Kidney capillary endothelial cell (primary cell): ENCODE measurements around the gene ATG4D.
"Not testable (repeated sequence)": the region's sequence is repeated elsewhere in the genome, so short reads cannot be mapped to it uniquely, and the experiment has no call there.

Experiments
- DNase-seq: peaks from one replicate; pipeline ENCODE4 v3.0.0-alpha.2; 2018; ENCODE audit warnings: low spot score

Gene ATG4D

DNA sequence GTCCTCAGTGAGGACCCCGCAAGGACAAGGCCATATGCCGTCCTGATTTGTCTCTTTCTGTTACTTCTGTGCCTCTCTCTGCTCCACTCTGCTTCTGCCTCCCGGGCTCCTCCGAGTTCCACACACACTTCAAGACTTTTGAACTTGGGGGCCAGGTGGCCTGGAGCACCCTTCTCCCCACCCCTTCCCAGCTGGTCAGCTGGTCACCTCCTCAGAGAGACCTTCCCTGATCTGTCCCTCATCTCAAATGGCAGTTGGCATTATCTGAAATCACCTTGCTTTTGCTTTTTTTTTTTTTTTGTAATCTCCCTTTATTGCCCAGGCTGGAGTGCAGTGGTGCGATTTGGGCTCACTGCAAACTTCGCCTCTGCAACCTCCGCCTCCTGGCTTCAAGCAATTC is 24.3 kb upstream of the ATG4D start:
- no peak for DNase-seq

DNA sequence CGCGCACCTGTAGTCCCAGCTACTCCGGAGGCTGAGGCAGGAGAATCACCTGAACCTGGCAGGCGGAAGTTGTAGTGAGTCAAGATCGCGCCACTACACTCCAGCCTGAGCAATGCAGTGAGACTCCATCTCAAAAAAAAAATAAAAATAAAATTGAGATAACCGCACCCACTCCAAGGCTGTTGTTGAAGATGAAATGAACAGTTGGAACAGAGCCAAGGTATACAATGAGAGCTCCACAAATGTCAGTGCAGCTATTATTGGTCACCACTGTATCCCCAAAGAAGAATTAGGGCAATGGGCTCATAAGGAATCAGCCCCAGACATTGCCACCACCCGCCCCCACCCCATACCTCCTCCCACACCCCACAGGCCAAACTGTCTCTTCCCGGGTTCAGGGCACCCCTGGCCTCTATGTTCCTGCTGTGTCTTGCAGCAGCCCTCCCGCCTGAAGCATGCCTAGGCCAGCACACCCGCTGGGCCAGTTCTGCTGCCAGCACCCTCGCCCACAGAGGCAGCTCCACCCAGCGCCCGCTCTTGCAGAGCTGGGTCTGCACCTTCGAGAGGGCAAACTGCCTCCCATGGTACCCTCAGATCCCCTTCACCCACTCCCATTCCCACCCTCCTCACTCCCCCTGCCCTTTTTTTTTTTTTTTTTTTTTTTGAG is 22.9 kb upstream of the ATG4D start:
- no peak for DNase-seq

DNA sequence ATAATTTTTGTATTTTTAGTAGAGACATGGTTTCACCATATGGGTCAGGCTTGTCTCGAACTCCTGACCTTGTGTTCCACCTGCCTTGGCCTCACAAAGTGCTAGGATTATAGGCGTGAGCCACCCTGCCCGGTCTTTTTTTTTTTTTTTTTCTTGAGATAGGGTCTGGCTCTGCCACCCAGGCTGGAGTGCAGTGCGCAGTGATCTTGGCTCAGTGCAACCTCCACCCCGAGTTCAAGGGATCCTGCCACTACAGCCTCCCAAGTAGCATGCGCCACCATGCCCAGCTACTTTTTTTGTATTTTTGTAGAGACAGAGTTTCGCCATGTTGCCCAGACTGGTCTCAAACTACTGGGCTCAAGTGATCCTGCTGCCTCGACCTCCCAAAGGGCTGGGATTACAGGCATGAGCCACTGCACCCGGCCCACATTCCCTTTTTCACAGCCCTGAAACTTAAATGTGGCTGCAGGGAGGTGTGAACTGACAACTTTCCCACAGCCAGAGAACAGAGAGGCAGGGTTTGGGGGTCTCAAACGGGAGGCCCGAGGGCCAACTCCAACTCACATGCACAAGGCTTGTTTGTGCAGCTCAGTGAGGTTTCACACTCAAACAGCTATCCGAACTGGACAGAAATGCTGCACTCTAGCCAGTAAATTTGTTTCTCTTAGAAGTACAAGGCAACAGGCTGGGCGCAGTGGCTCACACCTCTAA is 22.1 kb upstream of the ATG4D start:
- no peak for DNase-seq

DNA sequence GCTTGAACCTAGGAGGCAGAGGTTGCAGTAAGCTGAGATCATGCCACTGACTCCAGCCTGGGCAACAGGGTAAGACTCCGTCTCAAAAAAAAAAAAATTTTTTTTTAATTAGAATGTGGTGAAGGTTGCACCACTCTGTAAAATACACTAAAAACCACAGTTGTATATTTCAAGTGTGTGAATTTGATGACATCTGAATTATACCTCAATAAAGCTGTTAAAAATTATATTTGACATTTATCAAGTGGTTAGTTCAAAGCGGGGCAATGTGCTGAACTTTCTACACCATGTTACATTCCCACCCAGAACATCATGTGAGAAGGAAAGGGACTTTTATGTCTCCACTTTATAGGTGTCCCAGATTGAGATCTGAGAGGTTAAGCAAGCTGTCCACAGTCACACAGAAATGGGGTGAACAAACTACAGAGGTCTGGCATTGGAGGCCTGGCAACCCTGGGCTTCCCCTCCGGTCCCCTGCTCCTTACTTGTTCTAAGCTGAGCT is 20.5 kb upstream of the ATG4D start:
- no peak for DNase-seq

DNA sequence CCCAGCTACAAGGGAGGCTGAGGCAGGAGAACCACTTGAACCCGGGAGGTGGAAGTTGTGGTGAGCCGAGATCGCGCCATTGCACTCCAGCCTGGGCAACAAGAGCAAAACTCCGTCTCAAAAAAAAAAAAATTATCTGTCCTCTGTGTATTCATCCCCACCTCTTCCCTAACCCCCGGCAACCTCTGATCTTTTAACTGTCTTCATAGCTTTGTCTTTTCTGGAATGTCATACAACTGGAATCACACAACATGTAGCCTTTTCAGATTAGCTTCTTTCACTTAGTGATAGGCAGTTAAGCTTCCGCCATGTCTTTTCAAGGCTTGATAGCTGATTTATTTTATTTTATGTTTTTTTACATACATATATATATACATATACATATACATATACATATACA is 18.1 kb upstream of the ATG4D start:
- DNase-seq, result no peak

DNA sequence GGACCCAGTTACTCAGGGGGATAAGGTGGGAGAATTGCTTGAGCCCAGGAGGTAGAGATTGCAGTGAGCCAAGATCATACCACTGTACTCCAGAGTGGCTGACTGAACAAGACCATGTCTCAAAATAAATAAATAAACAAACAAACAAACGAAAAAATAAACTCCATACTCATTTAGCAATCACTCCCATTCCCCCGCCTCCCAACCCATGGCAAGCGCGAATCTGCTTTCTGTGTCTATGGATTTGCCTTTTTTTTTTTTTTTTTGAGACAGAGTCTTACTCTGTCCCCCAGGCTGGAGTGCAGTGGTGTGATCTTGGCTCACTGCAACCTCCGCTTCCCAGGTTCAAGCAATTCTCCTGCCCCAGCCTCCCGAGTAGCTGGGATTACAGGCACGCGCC is 16.8 kb upstream of the ATG4D start:
- DNase-seq, result not testable (repeated sequence)

DNA sequence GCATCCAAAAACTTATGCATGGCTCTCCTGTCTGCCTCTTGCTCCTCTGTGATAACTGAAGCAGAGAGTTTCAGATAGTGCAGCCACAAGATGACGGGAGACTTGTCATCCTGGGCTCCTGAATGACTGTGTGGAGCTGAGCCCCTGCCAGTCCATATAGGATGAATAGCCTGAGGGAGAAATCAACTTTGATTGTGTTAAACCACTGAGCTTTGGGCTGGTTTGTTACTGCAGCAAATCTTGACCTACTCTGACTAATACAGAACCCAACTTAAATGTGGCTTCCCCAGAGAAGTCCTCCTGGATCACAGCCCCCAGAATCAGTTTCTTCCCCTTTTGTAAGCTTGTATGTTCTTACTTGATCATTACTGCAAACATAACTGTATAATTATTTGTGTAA is 11.2 kb upstream of the ATG4D start:
- DNase-seq, result no peak

DNA sequence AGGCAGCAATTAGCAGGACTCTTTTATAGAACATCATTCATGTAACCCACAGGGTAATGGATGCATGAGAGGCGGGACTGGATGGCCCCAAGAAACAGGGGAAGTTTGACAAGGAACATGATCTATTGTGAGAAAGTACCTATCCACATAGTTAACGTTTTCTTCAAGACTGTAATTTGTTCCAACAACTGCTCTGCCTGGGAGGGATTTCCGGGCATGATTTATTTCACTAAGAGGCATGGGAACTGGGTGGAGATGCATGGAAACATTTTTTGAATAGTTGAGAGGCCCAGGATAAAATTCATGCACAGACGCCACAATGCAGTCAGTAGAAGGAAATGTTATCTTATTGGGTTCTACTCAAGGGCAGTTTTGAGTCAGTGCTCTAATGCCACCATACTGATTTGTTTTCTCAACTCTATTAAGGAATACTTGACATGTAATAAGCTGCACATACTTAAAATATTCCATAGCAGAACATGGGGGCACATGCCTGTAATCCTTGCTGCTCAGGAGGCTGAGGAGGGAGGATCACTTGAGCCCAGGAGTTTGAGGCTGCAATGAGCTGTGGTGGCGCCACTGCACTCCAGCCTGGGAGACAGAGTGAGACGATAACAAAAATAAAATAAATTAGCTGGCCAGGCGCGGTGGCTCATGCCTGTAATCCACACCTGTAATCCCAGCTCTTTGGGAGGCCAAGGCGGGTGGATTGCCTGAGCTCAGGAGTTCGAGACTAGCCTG is 9.9 kb upstream of the ATG4D start:
- DNase-seq, result no peak

DNA sequence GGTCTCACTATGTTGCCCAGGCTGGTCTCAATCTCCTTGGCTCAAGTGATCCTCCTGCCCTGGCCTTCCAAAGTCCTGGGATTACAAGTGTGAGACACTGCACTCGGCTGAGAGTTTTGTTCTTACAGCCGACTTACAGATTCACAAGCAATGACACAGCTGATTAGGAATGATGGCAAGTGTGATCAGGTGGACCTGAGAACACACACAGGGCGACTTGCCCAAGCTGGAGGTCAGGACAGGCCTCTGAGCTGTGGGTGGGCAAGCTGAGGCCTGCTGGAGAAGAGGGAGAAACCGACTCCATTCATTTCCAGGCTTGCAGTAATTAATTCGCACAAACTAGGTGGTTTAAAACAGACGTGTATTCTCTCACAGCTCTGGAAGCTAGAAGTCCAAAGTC is 8.1 kb upstream of the ATG4D start:
- DNase-seq, result no peak

DNA sequence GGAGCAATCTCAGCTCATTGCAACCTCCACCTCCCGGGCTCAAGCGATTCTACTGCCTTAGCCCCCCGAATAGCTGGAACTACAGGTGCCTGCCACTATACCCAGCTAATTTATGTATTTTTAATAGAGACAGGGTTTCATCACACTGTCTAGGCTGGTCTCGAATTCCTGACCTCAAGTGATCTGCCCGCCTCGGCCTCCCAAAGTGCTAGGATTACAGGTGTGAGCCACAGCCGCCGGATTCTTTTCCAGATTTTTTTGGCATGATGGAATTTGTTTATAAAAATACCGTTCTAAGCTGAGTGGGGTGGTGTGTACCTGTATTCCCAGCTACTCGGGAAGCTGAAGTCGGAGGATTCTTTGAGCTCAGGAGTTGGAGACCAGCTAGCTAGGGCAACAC is 6.0 kb upstream of the ATG4D start:
- no peak for DNase-seq

DNA sequence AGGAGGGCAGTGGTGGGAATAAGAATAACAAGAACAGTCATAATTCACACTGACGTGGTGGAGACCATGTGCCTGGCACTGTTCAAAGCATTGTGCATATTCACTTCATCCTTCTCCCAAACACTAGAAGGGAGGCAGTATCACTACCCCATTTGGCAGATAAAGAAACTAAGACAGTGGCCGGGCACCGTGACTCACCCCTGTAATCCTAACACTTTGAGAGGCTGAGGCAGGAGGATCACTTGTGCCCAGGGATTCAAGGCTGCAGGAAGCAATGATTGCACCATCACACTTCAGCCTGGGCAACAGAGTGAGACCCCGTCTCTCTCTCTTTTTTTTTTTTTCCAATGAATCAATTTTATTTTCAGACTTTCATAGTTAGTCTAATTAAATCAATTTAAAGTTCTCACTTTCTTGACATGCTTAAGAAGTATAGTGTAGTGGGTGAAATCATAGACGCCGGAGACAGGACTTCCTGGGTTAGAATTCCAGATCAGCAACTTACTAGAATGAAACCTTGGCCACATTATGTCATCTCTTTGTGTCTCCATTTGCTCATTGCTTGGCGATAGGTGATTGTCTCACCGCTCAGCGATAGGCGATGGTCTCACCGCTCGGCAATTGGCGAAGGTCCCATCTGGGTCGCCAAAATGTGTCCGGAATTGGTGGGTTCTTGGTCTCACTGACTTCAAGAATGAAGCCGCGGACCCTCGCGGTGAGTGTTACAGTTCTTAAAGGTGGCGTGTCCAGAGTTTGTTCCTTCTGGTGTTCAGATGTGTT is 5.3 kb upstream of the ATG4D start:
- no peak for DNase-seq

DNA sequence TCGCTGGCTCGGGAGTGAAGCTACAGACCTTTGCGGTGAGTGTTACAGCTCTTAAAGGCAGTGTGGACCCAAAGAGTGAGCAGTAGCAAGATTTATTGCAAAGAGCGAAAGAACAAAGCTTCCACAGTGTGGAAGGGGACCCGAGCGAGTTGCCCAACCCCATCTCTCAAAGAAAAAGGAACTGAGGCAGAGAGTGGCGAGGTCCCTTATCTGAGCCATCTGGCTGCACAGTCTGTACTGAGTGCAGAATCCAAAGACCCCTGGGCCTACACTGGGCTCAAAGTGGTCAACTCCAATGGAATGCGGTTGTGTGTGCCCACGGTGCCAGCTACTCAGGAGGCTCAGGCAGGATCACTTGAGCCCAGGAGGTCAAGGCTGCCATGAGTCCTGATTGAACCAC is 4.7 kb upstream of the ATG4D start:
- DNase-seq, result not testable (repeated sequence)

DNA sequence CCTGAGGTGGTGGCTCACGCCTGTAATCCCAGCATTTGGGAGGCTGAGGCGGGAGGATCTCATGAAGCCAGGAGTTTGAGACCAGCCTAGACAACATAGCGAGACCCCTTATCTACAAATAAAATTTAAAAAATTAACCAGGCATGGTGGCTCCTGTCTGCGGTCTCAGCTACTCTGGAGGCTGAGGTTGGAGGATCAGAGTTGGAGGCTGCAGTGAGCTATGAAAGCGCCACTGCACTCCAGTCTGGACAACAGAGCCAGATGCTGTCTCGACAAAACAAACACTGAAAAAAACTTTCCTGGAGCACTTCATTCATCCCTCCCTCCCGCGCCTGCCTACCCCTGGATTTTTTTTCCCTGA is 665 bp upstream of the ATG4D start:
- no peak for DNase-seq

DNA sequence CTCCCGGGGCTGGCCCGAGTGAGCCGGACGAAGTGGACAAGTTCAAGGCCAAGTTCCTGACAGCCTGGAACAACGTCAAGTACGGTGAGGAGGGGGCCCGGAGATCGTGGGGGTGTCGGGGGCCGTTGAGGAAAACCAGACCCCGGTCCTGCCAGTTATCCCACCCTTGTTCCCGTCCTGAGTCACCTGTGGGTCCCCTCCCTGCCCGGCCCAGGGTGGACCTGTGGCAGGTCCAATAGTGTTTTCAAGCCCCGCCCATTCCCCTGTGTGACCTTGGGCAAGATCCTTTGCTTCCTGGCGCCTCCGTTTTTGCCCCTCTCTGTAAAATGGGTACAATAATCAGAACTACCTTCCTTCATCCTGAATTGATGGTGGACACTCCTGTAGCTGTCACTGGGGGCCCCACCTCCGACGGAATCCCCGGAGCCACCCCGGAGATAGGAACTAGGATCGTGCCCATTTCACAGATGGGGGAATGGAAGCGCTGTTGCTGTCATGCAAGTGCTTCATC is 593 bp downstream of the ATG4D start:
- no peak for DNase-seq

DNA sequence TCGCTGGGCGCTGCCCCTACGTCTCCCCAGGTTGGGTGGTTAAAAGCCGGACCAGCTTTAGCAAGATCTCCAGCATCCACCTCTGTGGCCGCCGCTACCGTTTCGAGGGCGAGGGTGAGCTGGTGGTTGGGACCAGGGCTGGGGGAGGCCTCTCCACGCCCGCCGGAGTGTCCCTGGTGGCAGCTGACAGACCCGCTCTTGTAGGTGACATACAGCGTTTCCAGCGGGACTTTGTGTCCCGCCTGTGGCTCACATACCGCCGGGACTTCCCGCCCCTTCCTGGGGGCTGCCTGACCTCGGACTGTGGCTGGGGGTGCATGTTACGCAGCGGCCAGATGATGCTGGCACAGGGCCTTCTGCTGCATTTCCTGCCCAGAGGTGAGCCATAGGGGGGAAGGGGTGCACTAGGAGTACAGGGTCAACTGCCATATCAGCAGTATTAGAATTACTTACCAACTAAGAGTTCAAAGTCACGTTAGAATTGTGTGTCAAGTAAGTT is 1.1 kb downstream of the ATG4D start:
- no peak for DNase-seq

DNA sequence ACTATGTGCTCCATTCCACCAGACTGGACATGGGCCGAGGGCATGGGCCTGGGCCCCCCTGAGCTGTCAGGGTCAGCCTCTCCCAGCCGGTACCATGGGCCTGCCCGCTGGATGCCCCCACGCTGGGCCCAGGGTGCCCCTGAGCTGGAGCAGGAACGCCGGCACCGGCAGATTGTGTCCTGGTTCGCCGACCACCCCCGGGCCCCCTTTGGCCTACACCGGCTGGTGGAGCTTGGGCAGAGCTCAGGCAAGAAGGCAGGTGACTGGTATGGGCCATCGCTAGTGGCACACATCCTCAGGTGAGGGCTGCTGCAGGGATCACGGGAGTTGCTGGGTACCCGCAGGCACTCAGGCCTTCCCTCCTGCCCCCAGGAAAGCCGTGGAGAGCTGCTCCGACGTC is 3.1 kb downstream of the ATG4D start:
- no peak for DNase-seq

DNA sequence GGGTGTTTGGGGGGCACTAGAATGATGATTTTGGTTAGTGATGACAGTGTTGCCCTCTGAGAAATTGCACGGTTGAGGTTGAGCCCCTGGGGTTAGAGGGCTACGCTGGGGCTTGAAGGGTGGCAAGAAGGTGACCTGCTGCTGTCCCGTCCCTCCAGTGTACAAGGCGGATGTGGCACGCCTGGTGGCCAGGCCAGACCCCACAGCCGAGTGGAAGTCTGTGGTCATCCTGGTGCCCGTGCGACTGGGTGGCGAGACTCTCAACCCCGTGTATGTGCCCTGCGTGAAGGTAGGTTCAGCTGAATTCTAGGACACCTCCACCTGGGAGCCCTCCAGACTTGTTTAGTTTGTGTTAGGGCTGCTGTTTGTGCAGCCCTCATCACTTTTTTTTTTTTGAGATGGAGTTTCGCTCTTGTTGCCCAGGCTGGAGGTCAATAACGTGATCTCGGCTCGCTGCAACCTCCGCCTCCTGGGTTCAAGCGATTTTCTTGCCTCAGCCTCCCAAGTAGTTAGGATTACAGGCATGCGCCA is 5.1 kb downstream of the ATG4D start:
- DNase-seq, result no peak

DNA sequence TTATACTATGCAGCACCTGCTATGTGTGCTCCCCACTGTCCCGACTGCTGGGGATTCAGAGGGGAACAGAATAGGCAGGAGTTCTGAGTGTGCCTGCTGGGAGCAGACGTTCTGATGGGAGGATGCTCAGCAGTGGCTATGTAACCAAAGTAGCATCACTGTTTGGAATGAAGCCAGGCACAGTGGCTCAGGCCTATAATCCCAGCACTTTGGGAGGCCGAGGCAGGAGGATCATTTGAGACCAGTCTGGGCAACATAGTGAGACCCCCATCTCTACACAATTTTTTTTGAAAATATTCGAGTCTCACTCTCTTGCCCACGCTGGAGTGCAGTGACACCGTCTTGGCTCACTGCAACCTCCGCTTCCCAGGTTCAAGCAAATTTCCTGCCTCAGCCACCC is 6.0 kb downstream of the ATG4D start:
- no peak for DNase-seq

DNA sequence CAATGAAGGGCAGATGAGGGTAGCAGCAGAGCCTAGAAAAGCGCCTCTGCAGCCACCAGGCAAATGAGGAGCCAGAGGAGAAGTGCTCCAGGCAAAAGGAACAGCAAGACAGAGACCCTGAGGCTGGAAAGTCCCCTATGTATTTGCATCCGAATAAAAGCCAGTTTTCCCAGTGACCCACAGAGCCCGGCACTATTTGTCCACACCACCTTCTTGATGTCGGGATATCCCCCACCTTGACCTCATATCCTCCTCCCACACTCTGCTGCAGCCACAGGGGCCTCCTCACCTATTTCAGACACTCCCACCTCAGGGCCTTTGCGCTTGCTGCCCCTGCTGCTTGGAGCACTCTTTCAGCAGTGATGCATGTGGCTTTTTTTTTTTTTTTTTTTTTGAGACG is 6.6 kb downstream of the ATG4D start:
- DNase-seq, result no peak

DNA sequence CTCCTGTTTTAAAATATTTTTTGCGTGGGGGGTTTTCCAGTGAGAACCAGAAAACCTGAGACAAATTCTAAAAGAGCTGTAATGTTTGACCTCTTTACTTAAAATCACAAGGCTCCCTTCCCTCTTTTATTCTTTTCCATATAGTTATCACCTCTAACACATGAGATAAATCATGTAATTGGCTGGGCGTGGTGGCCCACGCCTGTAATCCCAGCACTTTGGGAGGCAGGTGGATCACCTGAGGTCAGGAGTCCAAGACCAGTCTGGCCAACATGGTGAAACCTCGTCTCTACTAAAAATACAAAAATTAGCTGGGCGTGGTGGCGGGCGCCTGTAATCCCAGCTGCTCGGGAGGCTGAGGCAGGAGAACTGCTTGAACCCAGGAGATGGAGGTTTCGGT is 7.3 kb downstream of the ATG4D start:
- not testable (repeated sequence) for DNase-seq

DNA sequence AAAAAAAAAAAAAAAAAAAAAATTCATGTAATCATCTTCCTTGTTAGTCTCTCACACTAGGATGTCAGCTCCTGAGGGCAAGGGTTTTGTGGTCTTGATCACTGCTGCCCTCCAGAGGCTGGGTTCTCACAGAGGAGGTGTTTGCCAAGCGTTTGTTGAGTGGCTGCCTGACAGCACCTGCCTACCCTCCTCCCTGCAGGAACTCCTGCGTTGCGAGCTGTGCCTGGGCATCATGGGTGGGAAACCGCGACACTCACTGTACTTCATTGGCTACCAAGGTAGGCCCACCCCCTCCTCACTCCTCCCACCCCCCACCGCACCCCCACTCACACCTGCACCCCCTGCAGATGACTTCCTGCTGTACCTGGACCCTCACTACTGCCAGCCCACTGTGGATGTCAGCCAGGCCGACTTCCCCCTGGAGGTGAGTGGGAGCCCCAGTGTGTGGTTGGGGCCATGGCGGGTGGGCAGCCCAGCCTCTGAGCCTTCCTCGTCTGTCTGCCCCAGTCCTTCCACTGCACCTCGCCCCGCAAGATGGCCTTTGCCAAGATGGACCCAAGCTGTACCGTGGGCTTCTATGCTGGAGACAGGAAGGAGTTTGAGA is 8.1 kb downstream of the ATG4D start:
- no peak for DNase-seq
